GM19023 (cell line): ENCODE measurements around the gene SYNE2.
"Not testable (repeated sequence)": the region's sequence is repeated elsewhere in the genome, so short reads cannot be mapped to it uniquely, and the experiment has no call there.

Experiments used
- ATAC-seq: cut with Tn5 transposase; IDR thresholded peaks from one replicate; pipeline ENCODE4 v1.9.1; 2021; ENCODE audit warnings: mild to moderate bottlenecking, moderate library complexity; ENCODE audit not compliant: unreplicated experiment

Gene SYNE2, protein sequence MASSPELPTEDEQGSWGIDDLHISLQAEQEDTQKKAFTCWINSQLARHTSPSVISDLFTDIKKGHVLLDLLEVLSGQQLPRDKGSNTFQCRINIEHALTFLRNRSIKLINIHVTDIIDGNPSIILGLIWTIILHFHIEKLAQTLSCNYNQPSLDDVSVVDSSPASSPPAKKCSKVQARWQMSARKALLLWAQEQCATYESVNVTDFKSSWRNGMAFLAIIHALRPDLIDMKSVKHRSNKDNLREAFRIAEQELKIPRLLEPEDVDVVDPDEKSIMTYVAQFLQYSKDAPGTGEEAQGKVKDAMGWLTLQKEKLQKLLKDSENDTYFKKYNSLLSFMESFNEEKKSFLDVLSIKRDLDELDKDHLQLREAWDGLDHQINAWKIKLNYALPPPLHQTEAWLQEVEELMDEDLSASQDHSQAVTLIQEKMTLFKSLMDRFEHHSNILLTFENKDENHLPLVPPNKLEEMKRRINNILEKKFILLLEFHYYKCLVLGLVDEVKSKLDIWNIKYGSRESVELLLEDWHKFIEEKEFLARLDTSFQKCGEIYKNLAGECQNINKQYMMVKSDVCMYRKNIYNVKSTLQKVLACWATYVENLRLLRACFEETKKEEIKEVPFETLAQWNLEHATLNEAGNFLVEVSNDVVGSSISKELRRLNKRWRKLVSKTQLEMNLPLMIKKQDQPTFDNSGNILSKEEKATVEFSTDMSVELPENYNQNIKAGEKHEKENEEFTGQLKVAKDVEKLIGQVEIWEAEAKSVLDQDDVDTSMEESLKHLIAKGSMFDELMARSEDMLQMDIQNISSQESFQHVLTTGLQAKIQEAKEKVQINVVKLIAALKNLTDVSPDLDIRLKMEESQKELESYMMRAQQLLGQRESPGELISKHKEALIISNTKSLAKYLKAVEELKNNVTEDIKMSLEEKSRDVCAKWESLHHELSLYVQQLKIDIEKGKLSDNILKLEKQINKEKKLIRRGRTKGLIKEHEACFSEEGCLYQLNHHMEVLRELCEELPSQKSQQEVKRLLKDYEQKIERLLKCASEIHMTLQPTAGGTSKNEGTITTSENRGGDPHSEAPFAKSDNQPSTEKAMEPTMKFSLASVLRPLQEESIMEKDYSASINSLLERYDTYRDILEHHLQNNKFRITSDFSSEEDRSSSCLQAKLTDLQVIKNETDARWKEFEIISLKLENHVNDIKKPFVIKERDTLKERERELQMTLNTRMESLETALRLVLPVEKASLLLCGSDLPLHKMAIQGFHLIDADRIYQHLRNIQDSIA (N-terminal part only)

DNA sequence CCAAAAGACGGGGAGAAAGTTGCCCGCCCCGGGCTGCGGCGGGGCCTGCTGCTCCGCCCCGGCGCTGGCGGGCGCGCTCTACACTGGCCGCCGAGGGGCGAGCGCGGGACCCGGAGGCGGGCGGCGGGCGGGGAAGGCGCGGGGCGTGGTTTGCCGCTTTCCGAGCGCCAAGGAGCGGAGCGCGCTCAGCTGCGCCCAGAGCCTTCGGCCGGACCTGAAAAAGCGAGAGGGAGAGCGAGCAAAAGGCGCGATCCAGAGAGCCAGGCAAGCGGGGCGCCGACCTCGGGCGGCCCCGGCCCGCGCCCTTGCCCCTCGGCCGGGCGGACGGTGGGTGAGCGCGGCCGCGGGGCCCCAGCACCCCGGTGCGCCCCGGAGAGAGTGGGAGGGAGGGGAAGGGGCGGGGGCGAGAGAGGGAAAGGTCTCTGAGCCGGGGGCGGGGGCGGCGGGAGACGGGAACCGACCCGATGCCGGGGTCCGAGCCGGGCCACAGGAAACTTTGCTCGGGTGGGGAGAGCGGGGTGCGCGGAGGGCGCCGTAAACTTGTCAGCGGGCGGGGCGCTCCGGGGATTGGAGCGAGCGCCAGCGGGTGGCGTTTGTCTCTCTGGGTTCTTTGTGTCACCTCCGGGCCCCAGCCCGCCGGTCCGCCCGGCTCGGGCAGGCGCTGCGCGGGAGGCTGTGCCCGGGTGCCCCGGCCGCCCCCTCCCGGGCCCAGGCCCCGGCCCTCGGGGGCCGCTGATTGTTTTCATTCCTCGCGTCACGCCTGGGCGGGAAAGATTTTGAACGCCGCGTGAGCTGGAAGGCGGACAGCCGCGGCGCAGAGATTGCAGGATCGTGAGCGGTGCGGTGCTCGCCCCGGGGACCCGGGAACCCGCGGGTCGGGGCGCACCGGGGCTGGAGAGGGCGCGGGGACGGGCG is at the start of gene SYNE2:
Gene SYNE2 (plus strand): TSS at position 188 of the 915 bp plus-strand sequence. CDS start 56,145 bp downstream, outside the sequence.
- ATAC-seq: peak; percentile 87

DNA sequence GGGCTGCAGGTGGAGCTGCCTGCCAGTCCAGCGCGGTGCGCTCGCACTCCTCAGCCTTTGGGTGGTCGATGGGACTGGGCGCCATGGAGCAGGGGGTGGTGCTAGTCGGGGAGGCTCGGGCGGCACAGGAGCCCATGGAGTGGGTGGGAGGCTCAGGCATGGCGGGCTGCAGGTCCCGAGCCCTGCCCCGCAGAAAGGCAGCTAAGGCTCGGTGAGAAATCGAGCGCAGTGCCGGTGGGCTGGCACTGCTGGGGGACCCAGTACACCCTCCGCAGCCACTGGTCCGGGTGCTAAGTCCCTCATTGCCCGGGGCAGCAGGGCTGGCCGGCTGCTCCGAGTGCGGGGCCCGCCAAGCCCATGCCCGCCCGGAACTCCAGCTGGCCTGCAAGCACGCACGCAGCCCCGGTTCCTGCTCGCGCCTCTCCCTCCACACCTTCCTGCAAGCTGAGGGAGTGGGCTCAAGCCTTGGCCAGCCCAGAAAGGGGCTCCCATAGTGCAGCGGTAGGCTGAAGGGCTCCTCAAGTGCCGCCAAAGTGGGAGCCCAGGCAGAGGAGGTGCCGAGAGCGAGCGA is 49.5 kb upstream of the SYNE2 start:
- not testable (repeated sequence) for ATAC-seq

DNA sequence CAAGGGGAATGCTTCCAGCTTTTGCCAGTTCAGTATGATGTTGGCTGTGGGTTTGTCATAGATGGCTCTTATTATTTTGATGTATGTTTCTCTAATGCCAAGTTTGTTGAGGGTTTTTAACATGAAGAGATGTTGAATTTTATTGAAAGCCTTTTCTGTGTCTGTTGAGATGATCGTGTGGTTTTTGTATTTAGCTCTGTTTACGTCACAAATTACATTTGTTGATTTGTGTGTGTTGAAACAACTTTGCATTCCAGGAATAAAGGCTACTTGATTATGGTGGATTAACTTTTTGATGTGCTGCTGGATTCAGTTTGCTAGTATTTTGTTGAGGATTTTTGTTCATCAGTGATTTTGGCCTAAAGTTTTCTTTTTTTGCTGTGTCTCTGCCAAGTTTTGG is 46.7 kb upstream of the SYNE2 start:
- ATAC-seq: not testable (repeated sequence)

DNA sequence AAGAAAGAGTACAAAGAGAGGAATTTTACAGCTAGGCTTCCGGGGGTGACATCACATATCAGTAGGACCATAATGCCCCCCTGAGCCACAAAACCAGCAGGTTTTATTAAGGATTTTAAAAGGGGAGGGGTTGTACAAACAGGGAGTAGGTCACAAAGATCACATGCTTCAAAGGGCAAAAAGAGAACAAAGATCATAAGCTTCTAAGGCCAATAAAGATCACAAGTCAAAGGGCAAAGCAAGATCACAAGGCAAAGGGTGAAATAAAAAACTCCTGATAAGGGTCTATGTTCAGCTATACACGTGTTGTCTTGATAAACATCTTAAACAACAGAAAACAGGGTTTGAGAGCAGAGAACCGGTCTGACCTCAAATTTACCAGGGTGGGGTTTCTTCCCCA is 41.1 kb upstream of the SYNE2 start:
- not testable (repeated sequence) for ATAC-seq

DNA sequence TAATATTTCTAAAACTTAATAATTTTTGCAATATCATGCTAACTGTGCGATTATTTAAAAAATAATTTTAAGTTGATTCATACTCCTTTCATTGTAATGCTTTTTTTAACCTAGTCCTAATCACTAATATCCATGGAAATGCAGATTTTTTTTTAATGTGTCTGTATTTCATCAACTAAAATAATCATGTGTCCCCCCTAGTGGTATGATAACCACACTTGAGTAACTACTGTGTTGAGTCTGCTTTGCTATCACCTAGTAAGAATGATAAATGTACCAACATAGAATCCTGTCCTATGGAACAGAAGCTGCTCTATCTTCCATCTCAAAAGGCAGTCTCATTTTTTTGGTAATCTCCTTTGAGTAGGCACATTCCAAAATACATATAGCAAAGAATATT is 19.1 kb upstream of the SYNE2 start:
- ATAC-seq: no peak

DNA sequence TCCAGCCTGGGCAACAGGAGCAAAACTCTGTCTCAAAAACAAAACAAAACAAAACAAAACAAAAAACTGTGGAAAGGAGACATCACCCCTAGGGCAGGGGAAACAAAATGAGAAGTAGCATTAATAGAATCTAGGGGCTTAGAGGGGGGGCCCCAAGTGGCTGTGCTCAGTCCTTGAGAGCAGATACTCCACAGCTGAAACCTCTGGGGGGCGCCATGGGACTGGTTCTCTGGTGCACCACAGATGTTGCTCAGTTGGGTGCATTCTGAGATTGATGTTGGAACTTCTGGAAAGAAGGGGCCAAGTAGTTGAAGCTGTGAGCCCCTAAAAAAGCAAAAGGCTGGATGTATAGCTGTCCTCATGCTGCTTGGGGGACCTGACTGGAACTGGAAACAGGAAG is 11.8 kb upstream of the SYNE2 start:
- no peak for ATAC-seq

DNA sequence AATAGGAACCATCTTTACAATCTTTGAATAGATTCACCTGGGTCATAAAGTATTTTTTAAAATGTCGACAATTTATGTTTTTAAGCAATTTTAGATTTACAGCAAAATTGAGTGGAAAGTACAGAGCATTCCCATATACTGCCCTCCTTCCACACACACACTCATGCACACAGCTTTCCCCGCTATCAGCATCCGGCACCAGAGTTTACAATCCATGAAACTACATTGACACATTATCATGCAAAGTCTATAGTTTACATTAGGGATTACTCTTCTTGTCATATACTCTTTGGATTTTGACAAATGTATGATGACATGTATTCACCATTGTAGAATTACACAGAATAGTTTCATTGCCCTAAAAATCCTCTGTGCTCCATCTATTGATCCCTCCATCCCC is 9.0 kb upstream of the SYNE2 start:
- ATAC-seq: no peak

DNA sequence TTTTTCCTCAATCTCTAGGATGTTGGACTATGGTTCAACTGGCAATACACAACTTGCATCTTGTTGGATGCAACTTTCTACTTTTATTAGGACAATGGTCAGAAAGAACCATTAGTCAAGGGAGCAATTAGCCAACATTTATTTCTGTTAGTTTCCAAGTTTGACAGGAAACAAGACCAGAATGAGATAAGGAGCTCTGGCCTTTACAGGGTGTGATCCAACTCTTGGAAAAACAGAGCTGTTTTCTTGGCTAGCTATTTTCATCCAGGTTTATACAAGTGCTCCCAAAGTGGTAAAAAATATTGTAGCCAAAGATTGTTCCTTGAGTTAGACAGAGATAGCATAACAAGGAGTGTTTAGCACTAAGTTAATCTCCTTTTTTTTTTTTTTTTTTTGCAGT is 3.9 kb upstream of the SYNE2 start:
- no peak for ATAC-seq

DNA sequence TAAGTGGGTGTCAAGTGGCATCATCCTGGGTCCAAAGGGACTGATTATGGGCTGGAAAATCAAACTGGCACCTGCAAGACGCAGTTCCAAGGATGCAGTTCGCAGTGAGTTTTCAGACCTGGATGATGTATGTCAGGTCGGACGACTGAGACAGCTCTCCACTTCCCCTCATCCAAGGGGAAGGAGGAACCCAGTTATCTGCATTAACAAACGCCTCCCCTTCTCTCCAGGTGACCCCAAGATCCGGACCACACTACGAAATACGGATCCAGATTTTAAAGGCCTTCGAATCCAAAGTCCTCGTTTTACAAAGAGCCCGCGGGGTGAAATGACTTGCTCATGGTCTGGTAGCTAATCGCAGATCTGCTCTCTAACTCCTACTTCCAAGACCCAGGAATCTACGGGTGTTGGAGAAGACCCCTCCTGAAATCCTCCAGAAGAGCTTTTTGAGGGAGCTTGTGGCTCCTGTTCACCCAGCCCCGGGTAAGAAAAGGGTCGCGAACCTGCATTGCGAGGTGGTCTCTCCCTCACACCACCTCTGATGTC is 460 bp upstream of the SYNE2 start:
- ATAC-seq: no peak

DNA sequence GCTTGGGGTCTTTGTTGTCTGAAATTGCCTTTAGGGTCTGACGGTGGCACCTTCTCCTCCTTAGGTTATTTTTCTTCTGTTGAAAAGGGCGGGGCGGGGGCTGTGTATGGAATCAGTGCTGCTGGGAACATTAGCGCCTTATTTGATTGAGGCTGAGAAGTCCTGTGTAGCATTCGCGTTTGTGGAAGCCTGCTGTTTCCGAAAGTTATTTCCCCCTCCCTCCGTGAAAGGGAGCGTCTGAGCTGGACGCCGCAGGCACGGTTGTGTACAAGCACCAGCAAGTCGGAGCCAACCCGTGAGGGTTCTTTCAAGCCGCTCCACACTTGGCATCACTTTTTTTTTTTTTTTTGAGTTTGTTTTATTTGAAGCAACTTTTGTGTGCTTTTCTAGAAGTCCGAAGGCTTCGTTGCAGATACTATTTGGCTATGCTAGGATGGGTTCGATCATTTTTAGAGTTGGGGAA is 1.1 kb downstream of the SYNE2 start:
- no peak for ATAC-seq

DNA sequence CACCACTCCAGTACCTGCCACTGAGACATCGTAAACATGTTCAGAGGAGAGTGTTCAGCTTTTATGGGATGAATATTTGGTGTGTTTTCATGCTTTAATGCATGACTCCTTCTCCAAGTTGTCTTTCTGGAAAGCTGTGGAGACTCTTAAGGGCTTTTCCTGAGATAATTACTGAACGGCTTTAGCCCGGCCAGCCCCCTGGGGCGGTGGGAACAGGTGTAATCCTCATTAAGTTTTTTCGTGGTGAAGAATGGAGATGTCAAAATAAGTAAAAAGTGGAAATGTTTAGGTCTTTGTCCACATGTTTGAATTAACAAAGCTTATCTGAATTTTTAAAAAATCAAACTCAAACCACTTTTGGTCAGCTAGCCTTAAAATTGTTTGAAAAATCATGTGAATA is 1.5 kb downstream of the SYNE2 start:
- ATAC-seq: no peak

DNA sequence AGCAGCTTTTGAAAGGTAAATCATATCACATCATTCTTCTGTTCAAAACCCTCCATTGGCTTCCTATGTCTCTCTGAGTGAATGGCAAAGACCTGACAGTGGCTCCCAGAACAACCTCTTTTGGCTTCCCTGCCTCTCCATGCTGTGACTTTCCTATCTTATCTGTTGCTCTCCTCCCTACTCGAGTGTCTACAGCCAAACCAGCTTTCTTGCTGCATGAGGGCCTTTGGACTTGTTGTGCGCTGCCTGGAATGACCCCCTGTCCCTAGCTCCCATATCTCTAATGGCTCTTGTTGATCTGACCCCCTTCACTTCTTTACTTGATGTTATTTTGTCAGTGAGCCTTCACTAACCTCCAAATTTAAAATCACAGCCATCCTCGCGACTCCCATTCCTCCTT is 2.5 kb downstream of the SYNE2 start:
- no peak for ATAC-seq

DNA sequence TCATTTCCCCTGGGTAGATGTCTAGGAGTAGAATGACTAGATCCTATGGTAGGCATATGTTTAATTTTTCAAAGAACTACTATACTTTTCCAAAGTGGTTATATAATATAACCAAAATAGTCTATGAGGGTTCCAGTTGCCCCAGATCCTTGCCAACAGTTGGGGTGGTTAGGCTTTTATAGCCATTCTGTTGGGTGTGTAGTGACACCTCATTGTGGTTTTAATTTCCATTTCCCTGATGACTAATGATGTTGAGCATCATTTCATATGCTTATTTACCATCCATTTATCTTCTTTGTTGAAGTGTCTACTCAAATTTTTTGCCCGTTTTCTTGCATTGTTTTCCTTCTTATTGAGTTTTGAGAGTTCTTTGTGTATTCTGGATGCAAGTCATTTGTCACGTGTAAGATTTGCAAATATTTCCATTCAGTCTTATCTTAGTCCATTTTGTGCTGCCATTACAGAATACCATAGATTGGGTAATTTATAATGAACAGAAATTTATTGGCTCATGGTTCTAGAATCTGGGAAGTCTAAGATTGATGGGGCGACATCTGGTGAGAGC is 4.7 kb downstream of the SYNE2 start:
- ATAC-seq: no peak

DNA sequence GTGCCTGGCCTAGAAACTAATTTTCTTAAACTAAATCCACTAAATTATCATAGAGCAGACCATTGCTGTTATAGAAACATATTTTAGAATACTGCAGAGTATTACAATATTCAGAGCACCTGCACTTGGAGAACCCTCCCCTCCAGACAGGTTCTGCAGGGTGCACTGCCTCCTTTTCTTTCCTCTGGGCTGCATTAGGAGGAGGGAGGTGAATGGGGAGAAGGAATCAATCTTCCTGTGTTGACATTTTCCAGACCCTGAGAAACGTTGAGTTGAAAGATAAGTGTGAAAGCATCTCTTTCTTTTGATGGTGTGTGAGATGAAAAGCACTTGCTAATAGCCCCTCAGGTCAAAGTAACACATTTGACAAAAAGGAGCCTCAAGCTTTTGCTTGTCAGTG is 7.3 kb downstream of the SYNE2 start:
- no peak for ATAC-seq

DNA sequence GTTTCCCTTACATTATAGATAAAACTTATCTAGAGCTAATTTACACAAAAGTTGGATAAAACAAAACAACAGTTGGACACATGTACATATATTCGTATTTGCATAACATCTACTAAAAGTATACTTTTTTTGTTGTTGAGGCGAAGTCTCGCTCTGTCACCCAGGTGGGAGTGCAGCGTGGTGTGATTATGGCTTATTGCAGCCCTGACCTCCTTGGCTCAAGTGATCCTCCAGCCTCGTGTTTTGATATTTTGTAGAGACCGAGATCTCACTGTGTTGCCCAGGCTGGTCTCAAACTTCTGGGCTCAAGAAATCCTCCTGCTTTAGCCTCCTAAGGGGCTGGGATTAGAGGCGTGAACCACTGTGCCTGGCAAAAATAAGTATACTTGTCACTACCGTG is 9.4 kb downstream of the SYNE2 start:
- no peak for ATAC-seq

DNA sequence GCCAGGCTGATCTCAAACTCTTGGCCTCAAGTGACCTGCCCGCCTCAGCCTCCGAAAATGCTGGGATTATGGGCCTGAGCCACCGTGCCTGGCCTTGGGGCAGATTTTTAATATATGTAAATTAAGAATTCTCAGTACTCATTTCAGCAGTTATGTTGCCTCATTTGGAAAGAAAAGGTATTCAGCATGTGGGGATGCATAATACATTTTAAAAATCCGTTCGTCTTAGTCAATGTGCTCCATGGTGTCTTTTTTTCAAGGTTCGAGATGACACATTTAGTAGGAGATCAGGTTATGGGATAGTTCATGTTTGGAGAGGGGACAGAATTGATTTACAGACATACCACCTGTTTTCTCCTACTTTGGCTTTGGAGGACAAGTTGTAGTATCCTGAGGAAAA is 10.2 kb downstream of the SYNE2 start:
- ATAC-seq: no peak

DNA sequence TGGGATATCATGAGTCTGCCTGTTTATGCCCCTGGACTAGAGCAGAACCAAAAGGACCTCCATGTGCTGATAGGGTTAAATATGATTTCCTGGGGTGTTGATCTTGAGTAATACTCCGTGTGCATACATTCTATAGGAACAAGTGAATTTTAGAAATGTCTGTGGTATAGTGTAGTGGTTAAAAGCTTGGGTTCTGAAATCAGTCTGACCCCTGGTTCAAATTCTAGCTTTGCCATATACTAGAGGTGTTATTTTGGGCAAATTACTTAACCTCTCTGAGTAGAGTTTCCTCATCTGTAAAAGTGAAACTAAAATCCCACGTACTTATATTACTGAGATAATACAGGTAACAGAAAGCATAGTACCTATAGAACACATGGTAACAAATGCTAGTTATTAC is 12.0 kb downstream of the SYNE2 start:
- not testable (repeated sequence) for ATAC-seq

DNA sequence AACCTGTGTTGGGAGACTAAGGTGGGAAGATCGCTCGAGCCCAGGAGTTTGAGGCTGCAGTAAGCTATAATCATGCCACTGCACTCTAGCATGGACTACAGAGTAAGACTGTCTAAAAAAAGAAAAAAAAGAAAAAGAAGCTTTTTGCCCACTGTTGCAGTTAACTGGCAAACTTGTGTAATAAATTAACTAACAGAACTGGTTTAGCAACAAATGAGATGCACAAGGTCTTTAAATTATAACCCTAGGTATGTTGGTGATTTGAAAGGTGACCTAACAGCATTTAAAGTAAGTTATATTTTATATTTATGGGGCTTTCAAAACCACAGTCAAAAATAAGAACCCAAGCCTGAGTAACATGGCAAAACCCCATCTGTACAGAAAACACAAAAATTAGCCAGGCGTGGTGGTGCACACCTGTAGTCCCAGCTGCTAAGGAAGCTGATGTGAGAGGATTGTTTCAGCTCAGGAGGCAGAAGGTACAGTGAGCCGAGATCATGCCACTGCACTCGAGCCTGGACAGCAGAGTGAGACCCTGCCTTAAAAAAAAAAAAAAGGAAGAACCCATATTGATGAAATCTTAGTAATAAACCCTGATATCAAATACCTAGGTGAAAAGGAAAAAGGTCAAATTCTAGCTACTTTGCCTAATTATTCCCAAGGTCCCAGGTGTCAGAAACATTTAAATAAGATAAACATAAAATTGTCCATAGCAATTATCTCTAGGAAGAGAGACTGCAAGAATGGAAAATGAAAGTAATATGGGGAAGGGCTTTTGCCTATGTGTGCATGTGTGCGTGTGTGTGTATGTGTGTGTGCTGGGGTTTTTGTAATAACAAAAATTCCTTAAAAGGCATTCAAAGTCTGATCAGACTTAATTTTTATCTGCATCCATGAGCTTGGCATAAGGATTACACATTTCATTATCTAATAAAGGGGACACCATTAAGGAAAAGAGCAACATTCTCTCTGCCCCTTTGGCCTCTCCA is 15.4 kb downstream of the SYNE2 start:
- no peak for ATAC-seq
